HG03558 (cell line): ENCODE measurements around the gene TECTA.
"Not testable (repeated sequence)": the region's sequence is repeated elsewhere in the genome, so short reads cannot be mapped to it uniquely, and the experiment has no call there.

ENCODE experiments used
- ATAC-seq: cut with Tn5 transposase; IDR thresholded peaks from one replicate; pipeline ENCODE4 v1.9.1; 2021; ENCODE audit warnings: moderate number of reproducible peaks; ENCODE audit not compliant: unreplicated experiment; ENCODE audit errors: extremely low read depth

The TECTA gene

GRCh38 chr11:121159741-121160140 is 58.7 kb downstream of the TECTA start:
- ATAC-seq: no peak

GRCh38 chr11:121161349-121161917 is 60.4 kb downstream of the TECTA start:
- ATAC-seq: no peak

- no peak for ATAC-seq
These were observed 62.7 kb downstream of the TECTA start for GRCh38 chr11:121163658-121164308.

- not testable (repeated sequence) for ATAC-seq
These were observed 76.6 kb downstream of the TECTA start for GRCh38 chr11:121177629-121178028.

GRCh38 chr11:121179306-121179705 is 78.3 kb downstream of the TECTA start:
- ATAC-seq: no peak

- no peak for ATAC-seq
These were observed 79.1 kb downstream of the TECTA start for GRCh38 chr11:121180183-121180582.

- no peak for ATAC-seq
These were observed 87.7 kb downstream of the TECTA start for GRCh38 chr11:121188776-121189175.

GRCh38 chr11:121191818-121192217 is 90.8 kb downstream of the TECTA start:
- ATAC-seq: no peak

- no peak for ATAC-seq
These were observed 93.9 kb downstream of the TECTA start for GRCh38 chr11:121194731-121195596.

GRCh38 chr11:121198491-121198890 is 97.4 kb downstream of the TECTA start:
- ATAC-seq: no peak

GRCh38 chr11:121199516-121199915 is 98.5 kb downstream of the TECTA start:
- ATAC-seq: no peak

- no peak for ATAC-seq
These were observed 105.8 kb downstream of the TECTA start for GRCh38 chr11:121206810-121207209.

GRCh38 chr11:121207485-121208115 is 106.6 kb downstream of the TECTA start:
- ATAC-seq: no peak

- ATAC-seq: no peak
These were observed 109.5 kb downstream of the TECTA start for GRCh38 chr11:121210445-121211080.

GRCh38 chr11:121211626-121212025 is 110.6 kb downstream of the TECTA start:
- no peak for ATAC-seq

GRCh38 chr11:121212536-121213361 is 111.7 kb downstream of the TECTA start:
- no peak for ATAC-seq

- ATAC-seq: no peak
These were observed 112.4 kb downstream of the TECTA start for GRCh38 chr11:121213362-121213893.

GRCh38 chr11:121214861-121215260 is 113.8 kb downstream of the TECTA start:
- ATAC-seq: no peak

- ATAC-seq: no peak
These were observed 120.6 kb downstream of the TECTA start for GRCh38 chr11:121221496-121222200.
